ENCODE measurements around the gene RCOR1. TPM values are rescaled to one million over a fixed set of nuclear protein-coding genes. Genes with fewer than 3 reads are reported as not detected.

Gene RCOR1
- polyA plus RNA-seq, 1 donor from 2014 or later: 10.4 TPM

DNA sequence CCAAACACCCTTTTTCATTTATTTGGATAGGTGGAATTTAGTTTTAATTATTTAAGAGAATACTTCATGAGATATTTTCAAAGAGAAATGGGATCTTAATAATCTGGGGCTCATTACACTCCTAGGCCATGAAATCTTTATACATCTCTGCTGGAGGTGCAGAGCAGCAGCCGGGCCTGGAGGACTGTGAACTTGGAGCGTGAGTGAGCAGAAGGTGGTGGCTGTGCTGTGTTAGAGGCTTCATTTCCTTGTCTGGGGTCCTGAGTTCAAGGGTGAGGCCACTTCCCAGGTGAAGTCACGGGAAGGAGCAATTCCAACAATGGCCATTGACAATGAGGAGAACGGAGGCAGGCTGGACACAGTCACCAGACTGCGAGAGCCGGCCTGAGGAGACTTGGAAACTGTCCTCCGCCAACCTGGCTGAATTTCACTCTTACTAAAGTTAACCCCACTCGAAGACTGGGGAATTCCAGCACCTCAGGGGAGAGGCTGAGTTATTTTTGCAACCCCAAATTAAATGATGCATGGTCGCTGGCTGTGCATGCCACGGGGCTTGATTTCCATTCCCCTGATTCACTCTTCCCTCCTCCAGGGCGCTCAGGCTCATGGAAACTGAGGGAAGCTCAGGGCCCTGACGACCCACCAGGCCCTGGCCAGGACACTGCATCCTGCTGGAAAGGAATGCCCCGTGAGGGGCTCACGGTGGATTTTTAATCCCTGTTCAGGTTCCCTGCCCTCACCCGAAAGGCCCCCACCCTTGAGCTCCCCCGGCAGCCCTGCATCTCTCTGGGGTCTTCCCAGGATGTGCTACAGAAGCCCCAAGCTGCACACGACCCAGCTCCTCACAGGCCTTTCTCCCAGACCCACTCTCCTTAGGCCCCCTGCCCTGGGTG, 162.2 kb downstream of the RCOR1 start:
- no peaks in the 10 kb centered on the region for H3K36me3 ChIP-seq (ENCODE audit: insufficient read depth, low read length)
- no peak overlapping the region for H3K9ac ChIP-seq (ENCODE audit: low read length)
- no peak overlapping the region for H3K4me2 ChIP-seq (ENCODE audit: low read length)
- H3K4me3 ChIP-seq (ENCODE audit: low read length): no peak overlapping the region
- TF ChIP-seq SMC3 (conservative IDR thresholded peaks at IDR 0.05; ENCODE audit: poor library complexity) (no peak), MXI1 (conservative IDR thresholded peaks at IDR 0.05; ENCODE audit: poor library complexity, severe bottlenecking) (no peak)
- TF ChIP-seq, protein P1, sequence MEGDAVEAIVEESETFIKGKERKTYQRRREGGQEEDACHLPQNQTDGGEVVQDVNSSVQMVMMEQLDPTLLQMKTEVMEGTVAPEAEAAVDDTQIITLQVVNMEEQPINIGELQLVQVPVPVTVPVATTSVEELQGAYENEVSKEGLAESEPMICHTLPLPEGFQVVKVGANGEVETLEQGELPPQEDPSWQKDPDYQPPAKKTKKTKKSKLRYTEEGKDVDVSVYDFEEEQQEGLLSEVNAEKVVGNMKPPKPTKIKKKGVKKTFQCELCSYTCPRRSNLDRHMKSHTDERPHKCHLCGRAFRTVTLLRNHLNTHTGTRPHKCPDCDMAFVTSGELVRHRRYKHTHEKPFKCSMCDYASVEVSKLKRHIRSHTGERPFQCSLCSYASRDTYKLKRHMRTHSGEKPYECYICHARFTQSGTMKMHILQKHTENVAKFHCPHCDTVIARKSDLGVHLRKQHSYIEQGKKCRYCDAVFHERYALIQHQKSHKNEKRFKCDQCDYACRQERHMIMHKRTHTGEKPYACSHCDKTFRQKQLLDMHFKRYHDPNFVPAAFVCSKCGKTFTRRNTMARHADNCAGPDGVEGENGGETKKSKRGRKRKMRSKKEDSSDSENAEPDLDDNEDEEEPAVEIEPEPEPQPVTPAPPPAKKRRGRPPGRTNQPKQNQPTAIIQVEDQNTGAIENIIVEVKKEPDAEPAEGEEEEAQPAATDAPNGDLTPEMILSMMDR (IDR thresholded peaks at IDR 0.05; ENCODE audit: poor library complexity, severe bottlenecking): no peak
- no peaks in the 10 kb centered on the region for H3F3A ChIP-seq (ENCODE audit: insufficient read depth, low read length, poor library complexity, severe bottlenecking)
- H3K9me3 ChIP-seq (ENCODE audit: low read length): no peaks in the 10 kb centered on the region
- no peak overlapping the region for H2AFZ ChIP-seq (ENCODE audit: low read depth, low read length)
- no peaks in the 10 kb centered on the region for H4K20me1 ChIP-seq (ENCODE audit: insufficient read depth)
- H3K27ac ChIP-seq (ENCODE audit: low read length): no peak overlapping the region
- no peaks in the 10 kb centered on the region for H3K79me2 ChIP-seq (replicated peaks; ENCODE audit: insufficient read depth, low read length)
- H3K27me3 ChIP-seq (ENCODE audit: insufficient read depth, low read depth, low read length): no peaks in the 10 kb centered on the region
- no peaks in the 10 kb centered on the region for H3K9me2 ChIP-seq (ENCODE audit: insufficient read depth, low read length)

DNA sequence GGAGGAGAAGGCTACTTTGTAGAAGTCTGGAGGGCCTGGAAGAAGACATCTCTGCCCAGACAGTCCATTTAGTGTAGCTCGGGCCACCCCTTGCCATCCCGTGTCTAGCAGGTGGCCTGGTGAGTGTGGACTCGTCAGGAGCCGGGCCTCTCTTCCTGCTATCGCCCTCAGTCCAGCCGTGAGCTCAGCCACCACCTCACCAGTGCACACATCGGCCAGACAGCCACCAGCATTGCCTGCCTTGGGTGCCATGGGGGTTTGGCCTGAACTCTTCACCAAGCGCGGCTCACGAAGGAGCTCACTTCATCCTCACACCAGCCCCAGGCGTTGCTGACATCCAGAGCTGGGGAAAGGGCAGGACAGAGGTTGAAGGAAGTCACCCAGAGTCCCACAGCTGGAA, 165.2 kb downstream of the RCOR1 start:
- no peaks in the 10 kb centered on the region for H3K79me2 ChIP-seq (replicated peaks; ENCODE audit: insufficient read depth, low read length)
- H3F3A ChIP-seq (ENCODE audit: insufficient read depth, low read length, poor library complexity, severe bottlenecking): no peaks in the 10 kb centered on the region
- H3K27me3 ChIP-seq (ENCODE audit: insufficient read depth, low read depth, low read length): no peaks in the 10 kb centered on the region
- no peak overlapping the region for H3K4me3 ChIP-seq (ENCODE audit: low read length)
- no peak overlapping the region for H2AFZ ChIP-seq (ENCODE audit: low read depth, low read length)
- no peak overlapping the region for H3K27ac ChIP-seq (ENCODE audit: low read length)
- no peaks in the 10 kb centered on the region for H3K9me2 ChIP-seq (ENCODE audit: insufficient read depth, low read length)
- no peaks in the 10 kb centered on the region for H4K20me1 ChIP-seq (ENCODE audit: insufficient read depth)
- TF ChIP-seq, protein P2, sequence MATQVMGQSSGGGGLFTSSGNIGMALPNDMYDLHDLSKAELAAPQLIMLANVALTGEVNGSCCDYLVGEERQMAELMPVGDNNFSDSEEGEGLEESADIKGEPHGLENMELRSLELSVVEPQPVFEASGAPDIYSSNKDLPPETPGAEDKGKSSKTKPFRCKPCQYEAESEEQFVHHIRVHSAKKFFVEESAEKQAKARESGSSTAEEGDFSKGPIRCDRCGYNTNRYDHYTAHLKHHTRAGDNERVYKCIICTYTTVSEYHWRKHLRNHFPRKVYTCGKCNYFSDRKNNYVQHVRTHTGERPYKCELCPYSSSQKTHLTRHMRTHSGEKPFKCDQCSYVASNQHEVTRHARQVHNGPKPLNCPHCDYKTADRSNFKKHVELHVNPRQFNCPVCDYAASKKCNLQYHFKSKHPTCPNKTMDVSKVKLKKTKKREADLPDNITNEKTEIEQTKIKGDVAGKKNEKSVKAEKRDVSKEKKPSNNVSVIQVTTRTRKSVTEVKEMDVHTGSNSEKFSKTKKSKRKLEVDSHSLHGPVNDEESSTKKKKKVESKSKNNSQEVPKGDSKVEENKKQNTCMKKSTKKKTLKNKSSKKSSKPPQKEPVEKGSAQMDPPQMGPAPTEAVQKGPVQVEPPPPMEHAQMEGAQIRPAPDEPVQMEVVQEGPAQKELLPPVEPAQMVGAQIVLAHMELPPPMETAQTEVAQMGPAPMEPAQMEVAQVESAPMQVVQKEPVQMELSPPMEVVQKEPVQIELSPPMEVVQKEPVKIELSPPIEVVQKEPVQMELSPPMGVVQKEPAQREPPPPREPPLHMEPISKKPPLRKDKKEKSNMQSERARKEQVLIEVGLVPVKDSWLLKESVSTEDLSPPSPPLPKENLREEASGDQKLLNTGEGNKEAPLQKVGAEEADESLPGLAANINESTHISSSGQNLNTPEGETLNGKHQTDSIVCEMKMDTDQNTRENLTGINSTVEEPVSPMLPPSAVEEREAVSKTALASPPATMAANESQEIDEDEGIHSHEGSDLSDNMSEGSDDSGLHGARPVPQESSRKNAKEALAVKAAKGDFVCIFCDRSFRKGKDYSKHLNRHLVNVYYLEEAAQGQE (IDR thresholded peaks at IDR 0.05; ENCODE audit: borderline replicate concordance): no peak
- no peak for TF ChIP-seq MXI1 (conservative IDR thresholded peaks at IDR 0.05; ENCODE audit: poor library complexity, severe bottlenecking)
- no peak for TF ChIP-seq TAF1 (IDR thresholded peaks at IDR 0.05; ENCODE audit: low read depth)
- no peak for TF ChIP-seq RAD21 (conservative IDR thresholded peaks at IDR 0.05)
- TF ChIP-seq POLR2AphosphoS5 (IDR thresholded peaks at IDR 0.05): no peak
- TF ChIP-seq, protein P1 (IDR thresholded peaks at IDR 0.05; ENCODE audit: poor library complexity, severe bottlenecking): no peak
- TF ChIP-seq SMC3 (conservative IDR thresholded peaks at IDR 0.05; ENCODE audit: poor library complexity): no peak
- no peak for TF ChIP-seq EZH2 (IDR thresholded peaks at IDR 0.05; ENCODE audit: borderline replicate concordance, insufficient read depth, low read length, poor library complexity, severe bottlenecking)
- no peak for TF ChIP-seq EP300 (conservative IDR thresholded peaks at IDR 0.05; ENCODE audit: poor library complexity, severe bottlenecking)
- no peaks in the 10 kb centered on the region for H3K36me3 ChIP-seq (ENCODE audit: insufficient read depth, low read length)
- H3K9ac ChIP-seq (ENCODE audit: low read length): no peak overlapping the region
- H3K4me2 ChIP-seq (ENCODE audit: low read length): no peak overlapping the region
- H3K9me3 ChIP-seq (ENCODE audit: low read length): no peaks in the 10 kb centered on the region

Data from neural cell (in vitro differentiated cells).